ENCODE measurements around the gene CLMN. TPM values are rescaled to one million over a fixed set of nuclear protein-coding genes. Genes with fewer than 3 reads are reported as not detected.

The CLMN gene
- total RNA-seq, 2 donors from 2014 or later: 2.5 to 3.0 TPM

- no peak overlapping the region for H3K4me3 Mint-ChIP-seq
- H3K36me3 Mint-ChIP-seq (ENCODE audit: insufficient read depth in 2 of 2): no peaks in the 10 kb centered on the region
- ATAC-seq (replicated peaks in 1 of 2) (no peak), DNase-seq (no peak)
- no peaks in the 10 kb centered on the region for H3K4me1 Mint-ChIP-seq (ENCODE audit: low read depth)
- H3K27me3 Mint-ChIP-seq (ENCODE audit: low read depth): peaks cover under 1% of the 10 kb centered on the region
- no peak overlapping the region for H3K27ac Mint-ChIP-seq
- no peaks in the 10 kb centered on the region for H3K9me3 Mint-ChIP-seq
These were observed 97.5 kb downstream of the CLMN start for GRCh38 chr14:95222151-95222631.

GRCh38 chr14:95221531-95221930, 98.2 kb downstream of the CLMN start:
- Mint-ChIP-seq H3K27me3 (ENCODE audit: low read depth) (peaks cover 6% of the 10 kb centered on the region), H3K4me3 (no peak overlapping the region), H3K4me1 (ENCODE audit: low read depth) (no peaks in the 10 kb centered on the region), H3K27ac (no peak overlapping the region), H3K9me3 (no peaks in the 10 kb centered on the region), H3K36me3 (ENCODE audit: insufficient read depth in 2 of 2) (no peaks in the 10 kb centered on the region)
- DNase-seq: no peak
- ATAC-seq (replicated peaks in 1 of 2): no peak

- Mint-ChIP-seq H3K9me3 (no peaks in the 10 kb centered on the region), H3K36me3 (ENCODE audit: insufficient read depth in 2 of 2) (no peaks in the 10 kb centered on the region), H3K27ac (no peak overlapping the region), H3K4me1 (ENCODE audit: low read depth) (no peaks in the 10 kb centered on the region), H3K4me3 (no peak overlapping the region), H3K27me3 (ENCODE audit: low read depth) (peaks cover 6% of the 10 kb centered on the region)
- ATAC-seq (replicated peaks in 1 of 2): no peak
- no peak for DNase-seq
These were observed 99.0 kb downstream of the CLMN start for GRCh38 chr14:95220663-95221231.

GRCh38 chr14:95218472-95219193, 101.1 kb downstream of the CLMN start:
- Mint-ChIP-seq H3K27ac (no peak overlapping the region), H3K9me3 (no peaks in the 10 kb centered on the region), H3K27me3 (ENCODE audit: low read depth) (peaks cover 6% of the 10 kb centered on the region), H3K4me3 (no peak overlapping the region), H3K36me3 (ENCODE audit: insufficient read depth in 2 of 2) (no peaks in the 10 kb centered on the region), H3K4me1 (ENCODE audit: low read depth) (no peaks in the 10 kb centered on the region)
- ATAC-seq (replicated peaks in 1 of 2): no peak
- DNase-seq: no peak

GRCh38 chr14:95218006-95218405, 101.7 kb downstream of the CLMN start:
- Mint-ChIP-seq H3K27me3 (ENCODE audit: low read depth) (peaks cover 6% of the 10 kb centered on the region), H3K9me3 (no peaks in the 10 kb centered on the region), H3K4me1 (ENCODE audit: low read depth) (no peaks in the 10 kb centered on the region)

GRCh38 chr14:95217391-95217900, 102.3 kb downstream of the CLMN start:
- no peak for ATAC-seq (replicated peaks in 1 of 2)
- Mint-ChIP-seq H3K4me3 (no peak overlapping the region), H3K27ac (no peak overlapping the region), H3K36me3 (ENCODE audit: insufficient read depth in 2 of 2) (no peaks in the 10 kb centered on the region), H3K9me3 (no peaks in the 10 kb centered on the region), H3K4me1 (ENCODE audit: low read depth) (no peaks in the 10 kb centered on the region), H3K27me3 (ENCODE audit: low read depth) (peaks cover 6% of the 10 kb centered on the region)
- no peak for DNase-seq

More at GRCh38 chr14:95218006-95218405, 101.7 kb downstream of the CLMN start:
- Mint-ChIP-seq H3K4me3 (no peak overlapping the region), H3K36me3 (ENCODE audit: insufficient read depth in 2 of 2) (no peaks in the 10 kb centered on the region), H3K27ac (no peak overlapping the region)
- ATAC-seq (replicated peaks in 1 of 2) (no peak), DNase-seq (no peak)

- Mint-ChIP-seq H3K36me3 (ENCODE audit: insufficient read depth in 2 of 2) (no peaks in the 10 kb centered on the region), H3K4me3 (no peak overlapping the region), H3K27me3 (ENCODE audit: low read depth) (peaks cover 6% of the 10 kb centered on the region), H3K9me3 (no peaks in the 10 kb centered on the region), H3K4me1 (ENCODE audit: low read depth) (no peaks in the 10 kb centered on the region), H3K27ac (no peak overlapping the region)
- ATAC-seq (replicated peaks in 1 of 2): no peak
- no peak for DNase-seq
These were observed 103.7 kb downstream of the CLMN start for GRCh38 chr14:95216008-95216407.

- H3K4me3 Mint-ChIP-seq: no peak overlapping the region
- no peaks in the 10 kb centered on the region for H3K9me3 Mint-ChIP-seq
- DNase-seq (no peak), ATAC-seq (replicated peaks in 1 of 2) (no peak)
- no peaks in the 10 kb centered on the region for H3K4me1 Mint-ChIP-seq (ENCODE audit: low read depth)
- peaks cover 6% of the 10 kb centered on the region for H3K27me3 Mint-ChIP-seq (ENCODE audit: low read depth)
- H3K27ac Mint-ChIP-seq: no peak overlapping the region
- H3K36me3 Mint-ChIP-seq (ENCODE audit: insufficient read depth in 2 of 2): no peaks in the 10 kb centered on the region
These were observed 104.5 kb downstream of the CLMN start for GRCh38 chr14:95215094-95215725.

- no peak for DNase-seq
- no peaks in the 10 kb centered on the region for H3K36me3 Mint-ChIP-seq (ENCODE audit: insufficient read depth in 2 of 2)
- H3K9me3 Mint-ChIP-seq: no peaks in the 10 kb centered on the region
- H3K4me3 Mint-ChIP-seq: no peak overlapping the region
- no peak for ATAC-seq (replicated peaks in 1 of 2)
- peaks cover 6% of the 10 kb centered on the region for H3K27me3 Mint-ChIP-seq (ENCODE audit: low read depth)
- H3K27ac Mint-ChIP-seq: no peak overlapping the region
- H3K4me1 Mint-ChIP-seq (ENCODE audit: low read depth): no peaks in the 10 kb centered on the region
These were observed 105.9 kb downstream of the CLMN start for GRCh38 chr14:95213774-95214173.

GRCh38 chr14:95211721-95212504, 107.8 kb downstream of the CLMN start:
- H3K27me3 Mint-ChIP-seq (ENCODE audit: low read depth): peaks cover 2% of the 10 kb centered on the region
- H3K4me3 Mint-ChIP-seq: no peak overlapping the region
- no peaks in the 10 kb centered on the region for H3K36me3 Mint-ChIP-seq (ENCODE audit: insufficient read depth in 2 of 2)
- H3K4me1 Mint-ChIP-seq (ENCODE audit: low read depth): no peaks in the 10 kb centered on the region
- H3K9me3 Mint-ChIP-seq: no peaks in the 10 kb centered on the region
- DNase-seq: no peak
- H3K27ac Mint-ChIP-seq: no peak overlapping the region
- ATAC-seq (replicated peaks in 1 of 2): no peak

- H3K4me3 Mint-ChIP-seq: no peak overlapping the region
- H3K27ac Mint-ChIP-seq: no peak overlapping the region
- H3K27me3 Mint-ChIP-seq (ENCODE audit: low read depth): no peaks in the 10 kb centered on the region
- DNase-seq (no peak), ATAC-seq (replicated peaks in 1 of 2) (no peak)
- no peaks in the 10 kb centered on the region for H3K9me3 Mint-ChIP-seq
- no peaks in the 10 kb centered on the region for H3K36me3 Mint-ChIP-seq (ENCODE audit: insufficient read depth in 2 of 2)
- no peaks in the 10 kb centered on the region for H3K4me1 Mint-ChIP-seq (ENCODE audit: low read depth)
These were observed 109.0 kb downstream of the CLMN start for GRCh38 chr14:95210699-95211098.

GRCh38 chr14:95208598-95208997, 111.1 kb downstream of the CLMN start:
- Mint-ChIP-seq H3K9me3 (peaks cover 0 to 4% of the 10 kb centered on the region in 2 donors), H3K4me3 (no peak overlapping the region), H3K27ac (no peak overlapping the region), H3K4me1 (ENCODE audit: low read depth) (no peaks in the 10 kb centered on the region), H3K27me3 (ENCODE audit: low read depth) (no peaks in the 10 kb centered on the region), H3K36me3 (ENCODE audit: insufficient read depth in 2 of 2) (no peaks in the 10 kb centered on the region)
- ATAC-seq (replicated peaks in 1 of 2) (no peak), DNase-seq (no peak)

All from activated T-cell treated with anti-CD3 and anti-CD28 coated beads, Interleukin-2, amount 50 U/mL, for 72 hours (primary cell).